ENCODE data around the gene RIOK3.
"Not testable (repeated sequence)": the region's sequence is repeated elsewhere in the genome, so short reads cannot be mapped to it uniquely, and the experiment has no call there.

The RIOK3 gene

GRCh38 chr18:23452728-23453679 is at the start of gene RIOK3:
RIOK3 (plus strand) TSS chr18:23453287; CDS start chr18:23453440, 153 bp downstream.
- peak; percentile 98 for DNase-seq

- no peak for DNase-seq
These were observed 49.8 kb upstream of the RIOK3 start for GRCh38 chr18:23403310-23403709.

- DNase-seq, result no peak
These were observed 47.5 kb upstream of the RIOK3 start for GRCh38 chr18:23405636-23406035.

GRCh38 chr18:23406271-23406787 is 46.8 kb upstream of the RIOK3 start:
- DNase-seq, result peak; percentile 3

GRCh38 chr18:23412351-23412964 is 40.6 kb upstream of the RIOK3 start:
- DNase-seq, result no peak

- no peak for DNase-seq
These were observed 37.6 kb upstream of the RIOK3 start for GRCh38 chr18:23415515-23415914.

- DNase-seq, result no peak
These were observed 36.8 kb upstream of the RIOK3 start for GRCh38 chr18:23416298-23416697.

- DNase-seq, result no peak
These were observed 31.8 kb upstream of the RIOK3 start for GRCh38 chr18:23421277-23421676.

- no peak for DNase-seq
These were observed 30.2 kb upstream of the RIOK3 start for GRCh38 chr18:23422751-23423418.

- DNase-seq, result no peak
These were observed 28.5 kb upstream of the RIOK3 start for GRCh38 chr18:23424616-23425015.

- no peak for DNase-seq
These were observed 24.3 kb upstream of the RIOK3 start for GRCh38 chr18:23428821-23429220.

GRCh38 chr18:23429538-23429937 is 23.5 kb upstream of the RIOK3 start:
- DNase-seq, result not testable (repeated sequence)

- DNase-seq, result no peak
These were observed 19.7 kb upstream of the RIOK3 start for GRCh38 chr18:23433360-23433759.

- peak; percentile 75 for DNase-seq
These were observed 15.6 kb upstream of the RIOK3 start for GRCh38 chr18:23437357-23438045.

- DNase-seq, result no peak
These were observed 15.1 kb upstream of the RIOK3 start for GRCh38 chr18:23438046-23438377.

GRCh38 chr18:23438608-23439366 is 14.3 kb upstream of the RIOK3 start:
- DNase-seq, result peak; percentile 14

- DNase-seq, result no peak
These were observed 13.0 kb upstream of the RIOK3 start for GRCh38 chr18:23440131-23440530.

GRCh38 chr18:23442958-23443357 is 10.1 kb upstream of the RIOK3 start:
- no peak for DNase-seq

GRCh38 chr18:23448291-23448690 is 4.8 kb upstream of the RIOK3 start:
- no peak for DNase-seq

- no peak for DNase-seq
These were observed 3.1 kb upstream of the RIOK3 start for GRCh38 chr18:23450022-23450421.

- DNase-seq, result no peak
These were observed 2.1 kb upstream of the RIOK3 start for GRCh38 chr18:23451011-23451410.

- DNase-seq, result no peak
These were observed 1.6 kb upstream of the RIOK3 start for GRCh38 chr18:23451491-23451890.

All from DMS53 (cell line).